22Rv1 (cell line): Measurements from ENCODE around the gene NDE1.

Experiments used
- H3K27ac ChIP-seq: fragments of 450-650 bp; 2 replicates; pipeline ENCODE4 v1.5.1; 2017
- ZFX ChIP-seq: fragments of 450-650 bp; IDR thresholded peaks from 2 replicates; pipeline ENCODE4 v1.6.1; 2017; ENCODE audit warnings: antibody characterized with exemption, borderline replicate concordance
- TF ChIP-seq, protein P1 (sequence below): fragments of 450-650 bp; IDR thresholded peaks from 2 replicates; pipeline ENCODE4 v1.5.1; 2017; ENCODE audit warnings: mild to moderate bottlenecking

Gene NDE1

DNA sequence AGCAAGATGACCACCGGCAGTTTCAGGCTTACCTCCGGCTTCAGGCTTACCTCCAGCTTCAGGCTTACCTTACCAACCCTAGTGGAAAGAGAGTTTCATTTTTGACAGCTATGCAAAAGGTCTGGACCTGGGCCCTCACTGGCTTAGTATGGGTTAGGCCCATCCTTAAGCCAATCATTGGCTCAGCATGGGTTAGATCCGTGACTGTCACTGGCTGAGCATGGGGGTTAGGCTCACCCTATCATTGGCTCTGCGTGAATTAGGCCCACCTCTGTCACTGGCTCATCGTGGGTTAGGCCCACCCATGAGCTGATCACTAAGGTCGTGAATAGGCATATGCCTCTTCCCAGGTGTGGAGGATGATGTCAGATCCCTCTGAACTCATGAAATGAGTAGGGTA is 8.1 kb downstream of the NDE1 start:
- no peak overlapping the region for H3K27ac ChIP-seq
- TF ChIP-seq ZFX = no peak
- TF ChIP-seq, protein P1, sequence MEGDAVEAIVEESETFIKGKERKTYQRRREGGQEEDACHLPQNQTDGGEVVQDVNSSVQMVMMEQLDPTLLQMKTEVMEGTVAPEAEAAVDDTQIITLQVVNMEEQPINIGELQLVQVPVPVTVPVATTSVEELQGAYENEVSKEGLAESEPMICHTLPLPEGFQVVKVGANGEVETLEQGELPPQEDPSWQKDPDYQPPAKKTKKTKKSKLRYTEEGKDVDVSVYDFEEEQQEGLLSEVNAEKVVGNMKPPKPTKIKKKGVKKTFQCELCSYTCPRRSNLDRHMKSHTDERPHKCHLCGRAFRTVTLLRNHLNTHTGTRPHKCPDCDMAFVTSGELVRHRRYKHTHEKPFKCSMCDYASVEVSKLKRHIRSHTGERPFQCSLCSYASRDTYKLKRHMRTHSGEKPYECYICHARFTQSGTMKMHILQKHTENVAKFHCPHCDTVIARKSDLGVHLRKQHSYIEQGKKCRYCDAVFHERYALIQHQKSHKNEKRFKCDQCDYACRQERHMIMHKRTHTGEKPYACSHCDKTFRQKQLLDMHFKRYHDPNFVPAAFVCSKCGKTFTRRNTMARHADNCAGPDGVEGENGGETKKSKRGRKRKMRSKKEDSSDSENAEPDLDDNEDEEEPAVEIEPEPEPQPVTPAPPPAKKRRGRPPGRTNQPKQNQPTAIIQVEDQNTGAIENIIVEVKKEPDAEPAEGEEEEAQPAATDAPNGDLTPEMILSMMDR = no peak

DNA sequence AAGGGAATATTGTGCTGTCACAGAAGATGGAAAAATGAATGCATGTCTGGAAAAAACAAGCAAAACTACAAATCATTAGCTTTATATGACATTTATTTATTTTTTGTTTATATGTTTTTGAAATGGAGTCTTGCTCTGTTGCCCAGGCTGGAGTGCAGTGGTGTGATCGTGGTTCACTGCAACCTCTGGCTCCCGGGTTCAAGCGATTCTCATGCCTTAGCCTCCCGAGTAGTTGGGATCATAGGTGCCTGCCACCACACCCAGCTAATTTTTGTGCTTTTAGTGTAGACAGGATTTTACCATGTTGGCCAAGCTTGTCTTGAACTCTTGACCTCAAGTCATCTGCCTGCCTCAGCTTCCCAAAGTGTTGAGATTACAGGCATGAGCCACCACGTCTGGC is 8.5 kb downstream of the NDE1 start:
- TF ChIP-seq, protein P1 = no peak
- TF ChIP-seq ZFX = no peak
- H3K27ac ChIP-seq = no peak overlapping the region

DNA sequence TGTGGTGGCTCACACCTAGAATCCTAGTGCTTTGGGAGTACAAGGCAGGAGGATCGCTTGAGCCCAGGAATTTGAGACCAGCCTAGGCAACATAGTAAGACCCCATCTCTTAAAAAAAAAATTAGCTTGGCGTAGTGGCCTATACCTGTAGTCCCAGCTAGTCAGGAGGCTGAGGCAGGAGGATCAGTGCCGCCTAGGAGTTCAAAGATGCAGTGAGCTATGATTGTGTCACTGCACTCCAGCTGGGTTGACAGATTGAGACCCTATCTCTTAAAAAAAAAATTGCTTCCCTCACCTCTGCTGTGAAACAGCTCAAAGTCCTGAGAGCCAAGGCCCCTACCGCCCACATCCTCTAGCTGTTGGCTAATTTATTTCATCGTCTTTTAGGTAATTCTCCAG is 10.2 kb downstream of the NDE1 start:
- H3K27ac ChIP-seq = no peak overlapping the region
- no peak for TF ChIP-seq ZFX
- TF ChIP-seq, protein P1 = no peak

DNA sequence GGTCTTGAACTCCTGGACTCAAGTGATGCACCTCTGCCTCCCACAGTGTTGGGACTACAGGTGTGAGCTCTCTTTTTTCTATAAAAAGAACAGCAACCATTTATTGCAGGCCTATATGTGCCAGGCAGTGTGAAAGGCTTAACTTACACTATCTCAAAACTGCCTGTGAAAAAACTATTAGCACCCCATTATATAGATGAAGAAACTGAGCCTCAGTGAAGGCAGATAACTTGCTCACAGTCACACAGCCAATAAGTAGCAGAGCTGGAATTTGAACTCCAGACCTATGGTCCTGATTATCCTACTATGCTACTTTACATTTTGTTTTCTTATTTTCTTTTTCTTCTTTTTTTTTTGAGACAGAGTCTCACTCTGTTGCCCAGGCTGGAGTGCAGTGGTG is 15.1 kb downstream of the NDE1 start:
- TF ChIP-seq, protein P1 = no peak
- no peak overlapping the region for H3K27ac ChIP-seq

DNA sequence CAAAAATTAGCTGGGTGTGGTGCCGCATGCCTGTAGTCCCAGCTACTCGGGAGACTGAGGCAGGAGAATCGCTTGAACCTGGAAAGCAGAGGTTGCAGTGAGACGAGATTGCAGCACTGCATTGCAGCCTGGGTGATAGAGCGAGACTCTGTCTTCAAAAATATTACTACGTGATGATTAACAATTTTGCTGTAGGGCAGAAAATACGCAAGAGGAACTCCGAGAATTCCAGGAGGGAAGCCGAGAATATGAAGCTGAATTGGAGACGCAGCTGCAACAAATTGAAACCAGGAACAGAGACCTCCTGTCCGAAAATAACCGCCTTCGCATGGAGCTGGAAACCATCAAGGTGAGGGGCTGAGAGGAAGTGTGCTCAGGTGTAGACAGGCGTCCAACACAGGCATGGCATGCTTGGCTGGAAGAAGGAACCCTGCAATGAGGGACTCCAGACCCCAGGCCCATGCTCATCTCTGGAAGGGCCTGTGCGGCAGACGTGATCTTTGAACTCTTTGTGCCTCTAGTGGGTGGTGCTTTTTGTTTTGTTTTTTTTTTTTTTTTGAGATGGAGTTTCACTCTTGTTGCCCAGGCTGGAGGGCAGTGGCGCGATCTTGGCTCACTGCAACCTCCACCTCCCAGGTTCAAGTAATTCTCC is 17.2 kb downstream of the NDE1 start:
- no peak overlapping the region for H3K27ac ChIP-seq
- TF ChIP-seq ZFX = no peak
- TF ChIP-seq, protein P1 = no peak

DNA sequence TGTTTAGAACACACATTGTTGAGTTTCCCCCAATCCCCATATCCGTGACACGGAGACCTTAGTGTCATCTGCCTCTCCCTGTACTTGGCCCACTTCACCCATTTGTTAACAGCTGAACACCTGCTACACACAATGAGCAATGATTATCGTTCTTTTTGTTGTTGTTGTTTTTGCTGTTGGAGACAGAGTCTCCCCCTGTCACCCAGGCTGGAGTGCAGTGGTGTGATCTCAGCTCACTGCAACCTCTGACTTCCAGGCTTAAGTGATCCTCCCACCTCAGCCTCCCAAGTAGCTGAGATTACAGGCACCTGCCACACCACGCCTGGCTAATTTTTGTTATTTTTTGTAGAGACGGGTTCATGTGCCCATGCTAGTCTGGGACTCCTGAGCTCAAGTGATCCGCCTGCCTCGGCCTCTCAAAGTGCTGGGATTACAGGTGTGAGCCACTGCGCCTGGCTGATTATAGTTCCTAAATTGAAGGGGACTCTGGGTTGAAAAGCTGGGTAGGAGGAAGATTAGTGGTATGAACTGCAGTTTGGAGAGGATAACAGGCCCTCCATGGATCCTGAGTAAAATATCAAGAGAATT is 21.6 kb downstream of the NDE1 start:
- no peak for TF ChIP-seq ZFX
- TF ChIP-seq, protein P1 = no peak
- peak overlapping the region; percentile 91 for H3K27ac ChIP-seq

DNA sequence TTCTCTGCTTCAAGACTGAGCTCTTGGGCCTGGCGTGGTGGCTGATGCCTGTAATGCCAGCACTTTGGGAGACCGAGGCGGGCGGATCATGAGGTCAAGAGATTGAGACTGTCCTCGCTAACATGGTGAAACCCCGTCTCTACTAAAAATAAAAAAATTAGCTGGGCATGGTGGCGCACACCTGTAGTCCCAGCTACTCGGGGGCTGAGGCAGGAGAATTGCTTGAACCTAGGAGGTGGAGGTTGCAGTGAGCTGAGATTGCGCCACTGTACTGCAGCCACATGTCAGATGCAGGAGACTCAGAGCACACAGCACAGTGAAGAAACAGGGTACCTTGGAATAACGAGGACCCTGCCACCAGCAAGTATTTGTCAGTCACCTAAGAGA is 22.1 kb downstream of the NDE1 start:
- H3K27ac ChIP-seq = peak overlapping the region; percentile 91
